D341Med (cell line): Measurements from ENCODE around the gene IKBKE.

Experiments used
- DNase-seq: peaks from one replicate; pipeline ENCODE4 v3.0.0; 2012; ENCODE audit warnings: low spot score

The IKBKE gene

GRCh38 chr1:206469933-206470691 is at the start of gene IKBKE:
TSS of gene IKBKE (plus strand) at chr1:206470476. CDS start at chr1:206473228, 2,752 bp downstream.
- no peak for DNase-seq

GRCh38 chr1:206421616-206422340 is 48.5 kb upstream of the IKBKE start:
- DNase-seq = peak; percentile 80

- no peak for DNase-seq
Observed at GRCh38 chr1:206422525-206422924, 47.8 kb upstream of the IKBKE start.

- DNase-seq = no peak
Observed at GRCh38 chr1:206427291-206427690, 43.0 kb upstream of the IKBKE start.

GRCh38 chr1:206429421-206429820 is 40.9 kb upstream of the IKBKE start:
- DNase-seq = no peak

- DNase-seq = no peak
Observed at GRCh38 chr1:206430031-206430983, 40.0 kb upstream of the IKBKE start.

- DNase-seq = no peak
Observed at GRCh38 chr1:206435445-206435844, 34.8 kb upstream of the IKBKE start.

GRCh38 chr1:206438554-206438953 is 31.7 kb upstream of the IKBKE start:
- DNase-seq = no peak

- DNase-seq = no peak
Observed at GRCh38 chr1:206439205-206439604, 31.1 kb upstream of the IKBKE start.

GRCh38 chr1:206441336-206441967 is 28.8 kb upstream of the IKBKE start:
- DNase-seq = no peak

- DNase-seq = no peak
Observed at GRCh38 chr1:206442101-206442500, 28.2 kb upstream of the IKBKE start.

- no peak for DNase-seq
Observed at GRCh38 chr1:206445116-206445515, 25.2 kb upstream of the IKBKE start.

GRCh38 chr1:206445911-206446356 is 24.3 kb upstream of the IKBKE start:
- no peak for DNase-seq

GRCh38 chr1:206446688-206447421 is 23.4 kb upstream of the IKBKE start:
- no peak for DNase-seq

GRCh38 chr1:206447422-206447765 is 22.9 kb upstream of the IKBKE start:
- no peak for DNase-seq

- DNase-seq = no peak
Observed at GRCh38 chr1:206447792-206448191, 22.5 kb upstream of the IKBKE start.

GRCh38 chr1:206448471-206448870 is 21.8 kb upstream of the IKBKE start:
- DNase-seq = no peak

GRCh38 chr1:206449565-206449964 is 20.7 kb upstream of the IKBKE start:
- no peak for DNase-seq

GRCh38 chr1:206450281-206450680 is 20.0 kb upstream of the IKBKE start:
- no peak for DNase-seq

- DNase-seq = no peak
Observed at GRCh38 chr1:206451134-206451686, 19.1 kb upstream of the IKBKE start.

- DNase-seq = no peak
Observed at GRCh38 chr1:206453111-206453510, 17.2 kb upstream of the IKBKE start.
